Activated T-helper 1 cell treated with anti-CD3 and anti-CD28 coated beads, Interleukin-2, amount 50 U/mL, for 16 hours (primary cell): ENCODE data around the gene PREX1.

ENCODE experiments used
- DNase-seq, 2 donors: peaks; one replicate each; pipeline ENCODE4 v3.0.0-alpha.2; 2020; ENCODE audit warnings: low read depth in 1 of 2, low spot score in 1 of 2

PREX1 gene

GRCh38 chr20:48685300-48685699 is 142.5 kb downstream of the PREX1 start:
- DNase-seq: no peak

DNA sequence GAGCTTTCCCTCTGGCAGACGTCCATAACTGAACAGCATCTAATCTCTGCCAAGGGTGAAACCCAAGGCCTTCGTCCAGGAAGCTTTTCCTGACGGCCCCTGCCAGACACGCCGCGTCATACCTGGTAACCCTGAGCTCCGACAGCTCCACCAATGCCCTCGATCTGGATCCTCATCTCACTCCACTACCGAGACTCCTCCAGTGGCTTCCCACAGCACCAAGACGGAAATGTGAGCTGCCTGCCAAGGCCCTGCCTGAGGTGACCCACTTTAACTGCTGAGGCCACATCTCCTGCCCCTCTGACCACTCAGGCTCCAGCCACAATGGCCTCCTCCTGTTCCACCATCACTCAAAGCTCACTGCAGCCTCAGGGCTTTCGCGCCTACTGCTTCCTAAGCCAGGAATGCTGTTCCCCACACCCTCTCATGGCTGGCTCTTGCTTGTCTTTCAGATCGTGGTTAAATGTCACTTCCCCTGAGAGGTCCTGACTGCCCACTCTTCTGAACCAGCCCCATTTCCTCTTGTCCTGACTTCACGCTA is 143.2 kb downstream of the PREX1 start:
- DNase-seq: no peak

GRCh38 chr20:48683467-48684175 is 144.2 kb downstream of the PREX1 start:
- DNase-seq: no peak

GRCh38 chr20:48682529-48683363 is 145.1 kb downstream of the PREX1 start:
- DNase-seq: no peak

DNA sequence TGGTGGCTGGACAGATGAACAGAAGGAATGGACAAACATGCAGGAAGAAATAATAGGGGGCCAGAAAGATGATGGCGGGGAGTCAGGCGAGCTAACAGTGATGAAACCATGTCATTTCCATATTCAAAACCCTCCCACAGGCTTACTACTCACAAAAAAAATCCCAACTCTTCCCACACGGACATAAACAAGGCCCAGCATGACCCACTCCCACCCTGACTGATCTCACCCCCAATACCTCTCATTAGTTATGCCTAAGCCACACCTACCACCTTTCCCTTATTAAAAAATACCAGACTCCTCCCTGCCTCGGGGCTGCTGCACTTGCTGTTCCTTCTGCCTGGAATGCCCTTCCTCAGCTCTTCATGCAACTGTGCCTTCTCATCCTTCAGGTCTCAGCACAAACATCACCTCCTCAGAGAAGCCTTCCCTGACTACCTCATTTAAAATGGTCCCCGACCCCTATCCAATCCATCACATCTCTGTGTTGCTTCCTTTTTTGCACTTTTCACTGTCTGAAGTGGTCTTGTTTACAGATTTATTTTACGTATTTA is 145.8 kb downstream of the PREX1 start:
- no peak for DNase-seq

DNA sequence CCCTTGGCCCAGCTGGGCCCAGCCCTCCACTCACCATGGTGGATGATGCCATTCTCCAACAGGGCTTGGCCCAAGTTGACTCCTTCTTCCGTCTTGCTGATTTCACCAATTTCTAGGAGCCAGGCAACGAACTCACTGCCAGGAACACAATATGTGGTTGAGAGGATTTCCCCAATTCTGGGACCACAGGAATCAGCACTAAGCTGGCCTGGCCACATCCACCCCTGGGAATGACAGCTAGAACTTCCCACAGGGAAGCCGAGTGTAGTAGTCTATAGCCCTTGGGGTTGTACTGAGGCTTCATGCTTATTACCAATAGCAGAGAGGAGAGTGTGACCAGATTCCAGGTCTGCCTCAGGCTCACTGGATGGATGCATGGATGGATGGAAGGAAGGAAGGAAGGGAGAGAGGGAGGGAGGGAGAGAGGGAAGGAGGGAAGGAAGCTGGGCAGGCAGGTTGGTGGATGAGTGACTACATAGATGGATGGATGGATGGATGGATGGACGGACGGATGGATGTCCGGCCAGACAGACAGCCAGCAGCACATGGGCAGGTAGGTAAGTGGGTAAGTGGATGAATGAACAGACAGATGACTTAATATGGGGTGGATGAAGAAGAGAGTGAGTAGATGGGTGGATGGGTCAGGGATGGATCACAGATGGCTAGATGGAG is 146.5 kb downstream of the PREX1 start:
- DNase-seq: no peak

- no peak for DNase-seq
These were observed 147.1 kb downstream of the PREX1 start for GRCh38 chr20:48680650-48681049.

GRCh38 chr20:48679599-48679998 is 148.2 kb downstream of the PREX1 start:
- no peak for DNase-seq

- DNase-seq: no peak
These were observed 148.8 kb downstream of the PREX1 start for GRCh38 chr20:48679011-48679410.

DNA sequence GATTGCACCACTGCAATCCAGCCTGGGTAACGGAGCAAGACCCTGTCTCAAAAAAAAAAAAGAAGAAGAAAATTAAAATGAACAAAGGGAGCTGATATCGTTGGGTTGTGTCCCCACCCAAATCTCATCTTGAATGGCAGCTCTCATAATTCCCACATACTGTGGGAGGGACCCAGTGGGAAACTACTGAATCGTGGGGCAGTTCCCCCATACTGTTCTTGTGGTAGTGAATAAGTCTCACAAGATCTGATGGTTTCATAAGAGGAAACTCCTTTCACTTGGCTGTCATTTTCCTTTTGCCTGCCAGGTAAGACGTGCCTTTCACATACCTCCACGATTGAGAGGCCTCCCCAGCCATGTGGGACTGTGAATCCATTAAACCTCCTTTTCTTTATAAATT is 149.4 kb downstream of the PREX1 start:
- no peak for DNase-seq

DNA sequence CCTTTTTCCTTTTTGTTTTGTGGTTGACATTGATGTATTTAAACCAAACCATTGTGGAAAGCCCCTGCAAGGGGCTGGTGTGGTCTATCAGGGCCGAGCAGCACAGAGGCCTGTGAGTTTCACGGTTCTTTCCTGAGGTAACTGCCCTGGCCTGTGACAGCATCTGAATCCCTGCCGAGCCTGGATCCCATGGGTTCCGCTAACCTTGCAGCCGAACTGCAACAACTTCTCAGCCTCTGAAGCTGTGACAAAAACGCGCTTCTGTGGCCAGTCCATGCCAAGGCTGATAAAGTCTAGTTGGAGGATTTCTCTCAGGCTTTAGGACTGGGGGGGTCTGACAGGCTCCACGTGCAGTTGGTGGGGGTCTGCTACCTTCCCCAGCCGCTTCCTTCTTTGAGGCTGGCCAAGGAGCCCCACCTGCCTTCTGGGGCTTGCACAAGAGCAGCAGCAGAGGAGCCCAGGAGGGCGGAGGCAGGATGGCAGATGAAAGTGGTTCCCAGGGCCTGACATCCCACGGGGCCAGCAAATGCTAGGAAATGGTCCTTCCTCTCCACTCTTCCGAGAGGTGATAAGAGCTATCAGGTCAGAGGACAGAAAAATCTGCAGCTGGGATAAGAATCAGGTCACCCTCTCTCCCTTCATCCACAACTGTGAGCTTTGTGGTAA is 150.9 kb downstream of the PREX1 start:
- DNase-seq: no peak

- DNase-seq: no peak
These were observed 151.7 kb downstream of the PREX1 start for GRCh38 chr20:48676125-48676524.

- DNase-seq: no peak
These were observed 153.3 kb downstream of the PREX1 start for GRCh38 chr20:48674461-48674860.

- no peak for DNase-seq
These were observed 154.3 kb downstream of the PREX1 start for GRCh38 chr20:48673507-48673906.

DNA sequence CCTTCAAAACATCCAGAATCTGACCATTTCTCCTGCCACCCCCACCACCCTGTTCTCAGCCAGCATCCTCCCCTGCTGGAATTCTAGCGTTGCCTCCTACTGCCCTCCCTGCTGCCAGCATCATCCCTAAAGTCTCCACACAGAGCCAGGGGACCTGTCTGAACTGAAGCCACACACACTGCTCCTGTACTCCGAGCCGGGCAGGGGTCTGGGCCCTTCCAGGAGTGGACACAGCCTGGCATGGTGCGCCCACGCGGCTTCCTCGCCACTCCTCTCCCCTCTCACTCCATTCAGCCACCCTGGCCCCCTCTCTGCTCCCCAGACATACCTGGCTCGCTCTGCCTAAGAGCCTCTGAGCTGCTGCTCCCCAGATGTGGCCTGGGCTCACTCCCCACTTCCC is 155.5 kb downstream of the PREX1 start:
- DNase-seq: no peak

DNA sequence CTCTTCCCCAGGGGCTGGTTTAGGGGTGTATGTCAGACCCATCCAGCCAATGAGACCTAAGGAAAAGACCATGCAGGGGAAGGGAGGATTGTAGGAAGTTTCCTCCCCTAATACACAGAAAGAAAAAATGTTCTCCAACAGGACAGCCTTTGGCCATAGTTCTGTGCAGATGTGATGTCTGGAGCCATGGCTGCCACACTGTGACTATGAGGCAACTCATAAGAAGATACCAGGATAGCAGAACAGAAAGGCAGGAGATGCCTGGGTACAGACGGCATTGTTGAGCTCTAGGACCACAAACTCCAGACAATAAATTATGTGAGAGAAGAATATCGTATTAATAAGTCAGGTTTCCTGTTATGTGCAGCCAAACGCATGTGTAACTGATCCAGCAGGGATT is 156.7 kb downstream of the PREX1 start:
- DNase-seq: no peak

GRCh38 chr20:48669946-48670605 is 157.7 kb downstream of the PREX1 start:
- no peak for DNase-seq

- DNase-seq: no peak
These were observed 159.3 kb downstream of the PREX1 start for GRCh38 chr20:48668451-48668946.

DNA sequence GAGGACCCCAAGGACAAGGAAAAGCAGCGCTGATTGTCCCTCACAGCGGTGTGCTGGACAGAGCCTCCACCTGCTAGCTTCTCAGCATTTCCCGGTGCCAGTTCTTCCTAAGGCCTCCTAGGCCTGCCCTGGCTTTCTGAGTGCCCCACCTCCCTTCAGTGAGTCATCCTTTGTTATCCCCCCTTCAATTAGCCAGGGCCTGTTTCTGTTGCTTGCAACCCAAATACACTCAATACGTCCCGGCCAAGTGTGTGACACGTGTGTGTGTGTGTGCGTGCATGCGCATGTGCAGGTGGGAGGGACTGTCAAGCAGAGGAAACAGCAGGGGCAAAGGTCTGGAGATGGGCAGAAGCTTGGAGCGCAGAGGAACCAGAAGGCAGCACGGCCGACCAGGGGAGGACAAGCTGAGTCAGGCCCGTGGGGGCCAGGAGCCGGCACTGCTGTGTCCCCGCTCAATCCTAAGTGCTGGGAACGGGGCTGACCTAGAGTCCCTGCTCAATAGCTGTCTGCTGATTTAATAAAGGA is 159.8 kb downstream of the PREX1 start:
- no peak for DNase-seq

- no peak for DNase-seq
These were observed 160.3 kb downstream of the PREX1 start for GRCh38 chr20:48667481-48667880.
